Endodermal cell (in vitro differentiated cells): ENCODE results near the gene ZFAND2B. TPM values are rescaled to one million over a fixed set of nuclear protein-coding genes. Genes with fewer than 3 reads are reported as not detected.
"Not testable (repeated sequence)": the region's sequence is repeated elsewhere in the genome, so short reads cannot be mapped to it uniquely, and the experiment has no call there.

Source experiments
- DNase-seq: peaks from one replicate; pipeline ENCODE4 v3.0.0-alpha.2; 2017
- H3K27ac ChIP-seq: 2 replicates; pipeline ENCODE4 v1.5.1; 2013; ENCODE audit warnings: mild to moderate bottlenecking, low read depth, low read length, moderate library complexity
- H3K27me3 ChIP-seq: 2 replicates; pipeline ENCODE4 v1.6.1; 2013; ENCODE audit warnings: mild to moderate bottlenecking, low read length, moderate library complexity; ENCODE audit not compliant: insufficient read depth, control insufficient read depth, poor library complexity, severe bottlenecking
- H3K36me3 ChIP-seq: 2 replicates; pipeline ENCODE4 v1.7.0; 2013; ENCODE audit warnings: mild to moderate bottlenecking, low read length, moderate library complexity; ENCODE audit not compliant: control insufficient read depth, insufficient read depth
- H3K4me1 ChIP-seq: one replicate; pipeline ENCODE4 v1.7.0; 2013; ENCODE audit warnings: low read length; ENCODE audit not compliant: control insufficient read depth, insufficient read depth
- H3K4me3 ChIP-seq: 2 replicates; pipeline ENCODE4 v1.5.1; 2013; ENCODE audit warnings: mild to moderate bottlenecking, low read length, moderate library complexity
- H3K9ac ChIP-seq: 2 replicates; pipeline ENCODE4 v1.6.1; 2013; ENCODE audit warnings: mild to moderate bottlenecking, low read length, moderate library complexity; ENCODE audit not compliant: poor library complexity, severe bottlenecking; ENCODE audit errors: extremely low read depth
- H3K9me3 ChIP-seq: 2 replicates; pipeline ENCODE4 v1.6.1; 2013; ENCODE audit warnings: mild to moderate bottlenecking, low read length, moderate library complexity; ENCODE audit not compliant: control insufficient read depth
- H3K27ac Mint-ChIP-seq: 2 replicates; pipeline ENCODE4 v1.8.0; 2020; ENCODE audit warnings: mixed read lengths
- H3K27me3 Mint-ChIP-seq: 2 replicates; pipeline ENCODE4 v1.8.0; 2021; ENCODE audit warnings: mild to moderate bottlenecking, mixed read lengths; ENCODE audit not compliant: insufficient read depth
- H3K36me3 Mint-ChIP-seq: 2 replicates; pipeline ENCODE4 v1.8.0; 2020; ENCODE audit warnings: low read depth, mixed read lengths
- H3K4me1 Mint-ChIP-seq: 2 replicates; pipeline ENCODE4 v1.8.0; 2020; ENCODE audit warnings: mixed read lengths
- H3K4me3 Mint-ChIP-seq: 2 replicates; pipeline ENCODE4 v1.8.0; 2020; ENCODE audit warnings: mild to moderate bottlenecking, moderate library complexity, mixed read lengths
- H3K9me3 Mint-ChIP-seq: 2 replicates; pipeline ENCODE4 v1.8.0; 2020; ENCODE audit warnings: mild to moderate bottlenecking, mixed read lengths
- CTCF ChIP-seq: fragments of 200-600 bp; sonication (generic); conservative IDR thresholded peaks from 2 replicates; pipeline ENCODE4 v1.5.0; 2021; ENCODE audit warnings: antibody characterized with exemption, mild to moderate bottlenecking
- WGBS, 2 experiments: methylation state at CpG; one replicate each; pipeline versions ENCODE4 v1.1.5 to v1.1.7; 2013; ENCODE audit warnings: missing lambda C conversion rate in 2 of 2, mixed read lengths in 1 of 2; ENCODE audit not compliant: insufficient coverage in 1 of 2, insufficient read length in 1 of 2; 5-methylcytosine and 5-hydroxymethylcytosine counted together
- total RNA-seq, 2 donors: library from RNA; stranded (reverse); fragmentation: NEBNext Ultra II Directional in 1 of 2; extraction: Animal tissue kit (Norgen Biotek cat#: 25700) in 1 of 2; gene quantifications; 2 replicates in 1 of 2; 3 replicates in 1 of 2; pipeline ENCODE4 v1.2.1, GENCODE V29; 2021

The ZFAND2B gene
- total RNA-seq, 2 donors from 2014 or later, result 21.7 to 22.5 TPM

GRCh38 chr2:219253753-219254589, 47.4 kb downstream of the ZFAND2B start, which contains the start of gene TUBA4A:
Gene TUBA4A (minus strand): TSS chr2:219253918. CDS start chr2:219253858, 60 bp downstream.
- Mint-ChIP-seq H3K36me3 (no peaks in the 10 kb centered on the region), H3K4me3 (peak within 1 kb of the TSS; percentile 51), H3K4me1 (peaks cover 17% of the 10 kb centered on the region), H3K27ac (no peak within 1 kb of the TSS), H3K9me3 (no peaks in the 10 kb centered on the region), H3K27me3 (peaks cover 72% of the 10 kb centered on the region)
- no peak for TF ChIP-seq CTCF
- DNase-seq, result peak; percentile 93
- peak within 1 kb of the TSS; percentile 73 for H3K4me3 ChIP-seq
- H3K4me1 ChIP-seq, result peaks cover 14% of the 10 kb centered on the region
- peaks cover 57% of the 10 kb centered on the region for H3K27me3 ChIP-seq
- WGBS, 2 experiments, result 0 to 1% methylated on average over 31 to 76 of the region's 76 CpGs
- H3K36me3 ChIP-seq, result no peaks in the 10 kb centered on the region
- no peaks in the 10 kb centered on the region for H3K9me3 ChIP-seq
- H3K9ac ChIP-seq, result no peak within 1 kb of the TSS
- no peak within 1 kb of the TSS for H3K27ac ChIP-seq

- no peak for DNase-seq
- H3K27me3 ChIP-seq, result peaks cover 60% of the 10 kb centered on the region
- WGBS, 2 experiments, result 32 to 39% methylated on average over 8 to 12 of the region's 12 CpGs
These were observed 48.1 kb downstream of the ZFAND2B start for GRCh38 chr2:219254590-219255201.

GRCh38 chr2:219258942-219259341, 52.4 kb downstream of the ZFAND2B start:
- not testable (repeated sequence) for H3K9ac ChIP-seq, DNase-seq, H3K36me3 Mint-ChIP-seq, H3K4me1 Mint-ChIP-seq, H3K27ac ChIP-seq, H3K9me3 ChIP-seq, H3K4me3 ChIP-seq, H3K4me3 Mint-ChIP-seq, H3K36me3 ChIP-seq, H3K4me1 ChIP-seq, H3K27ac Mint-ChIP-seq, H3K9me3 Mint-ChIP-seq
- H3K27me3 Mint-ChIP-seq, result peaks cover 75% of the 10 kb centered on the region
- WGBS, 2 experiments, result 89 to 94% methylated on average over 6 to 9 of the region's 10 CpGs
- H3K27me3 ChIP-seq, result peaks cover 50% of the 10 kb centered on the region

More at GRCh38 chr2:219254590-219255201, 48.1 kb downstream of the ZFAND2B start:
- Histone ChIP-seq H3K9me3 (no peaks in the 10 kb centered on the region), H3K4me1 (peaks cover 6% of the 10 kb centered on the region), H3K36me3 (no peaks in the 10 kb centered on the region), H3K4me3 (peak overlapping the region; percentile 73), H3K27ac (no peak overlapping the region), H3K9ac (no peak overlapping the region)
- Mint-ChIP-seq H3K36me3 (no peaks in the 10 kb centered on the region), H3K9me3 (no peaks in the 10 kb centered on the region), H3K4me1 (peaks cover 9% of the 10 kb centered on the region), H3K27ac (no peak overlapping the region), H3K4me3 (no peak overlapping the region), H3K27me3 (peaks cover 77% of the 10 kb centered on the region)
- TF ChIP-seq CTCF, result no peak

Other genes starting within 250 kb of the ZFAND2B start
- under 1 TPM; 0.81 to 0.95 TPM for gene CDK5R2, start 247.1 kb upstream of the ZFAND2B start, total RNA-seq
- not detected for gene FEV, start 221.6 kb upstream of the ZFAND2B start, total RNA-seq
- gene CRYBA2, start 213.4 kb upstream of the ZFAND2B start, total RNA-seq, result 1 to 10 TPM; 2.6 to 3.5 TPM
- gene CFAP65, start 165.3 kb upstream of the ZFAND2B start, total RNA-seq, result 1 to 10 TPM in 1 of 2 donors, under 1 TPM in 1; 0.84 to 1.5 TPM
- gene IHH, start 145.9 kb upstream of the ZFAND2B start, total RNA-seq, result 10 to 100 TPM in 1 of 2 donors, 1 to 10 TPM in 1; 2.1 to 10.3 TPM
- 10 to 100 TPM; 16.2 to 27.4 TPM for gene NHEJ1, start 46.0 kb upstream of the ZFAND2B start, total RNA-seq
- 1 to 10 TPM in 1 of 2 donors, under 1 TPM in 1; 0.46 to 1.9 TPM for gene SLC23A3, start 36.8 kb upstream of the ZFAND2B start, total RNA-seq
- 10 to 100 TPM; 27.7 to 33.2 TPM for gene CNPPD1, start 29.9 kb upstream of the ZFAND2B start, total RNA-seq
- 10 to 100 TPM; 67.0 to 73.4 TPM for gene RETREG2, start 28.5 kb upstream of the ZFAND2B start, total RNA-seq
- gene ABCB6, start 12.2 kb downstream of the ZFAND2B start, total RNA-seq, result 10 to 100 TPM; 39.1 to 76.0 TPM
- gene ATG9A, start 22.9 kb downstream of the ZFAND2B start, total RNA-seq, result 10 to 100 TPM; 45.4 to 45.7 TPM
- gene ANKZF1, start 23.0 kb downstream of the ZFAND2B start, total RNA-seq, result 10 to 100 TPM; 50.9 to 56.3 TPM
- 10 to 100 TPM in 1 of 2 donors, 1 to 10 TPM in 1; 9.7 to 13.8 TPM for gene GLB1L, start 38.7 kb downstream of the ZFAND2B start, total RNA-seq
- 10 to 100 TPM; 27.3 to 37.7 TPM for gene STK16, start 38.7 kb downstream of the ZFAND2B start, total RNA-seq
- gene TUBA4B, start 46.5 kb downstream of the ZFAND2B start, total RNA-seq, result not detected
- 1 to 10 TPM; 4.0 to 9.5 TPM for gene TUBA4A, start 47.1 kb downstream of the ZFAND2B start, total RNA-seq
- 10 to 100 TPM; 61.9 to 80.9 TPM for gene DNAJB2, start 72.6 kb downstream of the ZFAND2B start, total RNA-seq
- 1 to 10 TPM in 1 of 2 donors, under 1 TPM in 1; 0.44 to 1.1 TPM for gene PTPRN, start 102.6 kb downstream of the ZFAND2B start, total RNA-seq
- not detected for gene RESP18, start 126.0 kb downstream of the ZFAND2B start, total RNA-seq
- gene DNPEP, start 181.1 kb downstream of the ZFAND2B start, total RNA-seq, result 10 to 100 TPM; 54.6 to 76.1 TPM
- 1 to 10 TPM; 1.1 to 3.5 TPM for gene DES, start 211.6 kb downstream of the ZFAND2B start, total RNA-seq
- 10 to 100 TPM; 23.1 to 29.8 TPM for gene SPEG, start 228.1 kb downstream of the ZFAND2B start, total RNA-seq